ENCODE measurements around the gene SLC5A4.
"Not testable (repeated sequence)": the region's sequence is repeated elsewhere in the genome, so short reads cannot be mapped to it uniquely, and the experiment has no call there.

SLC5A4 gene

DNA sequence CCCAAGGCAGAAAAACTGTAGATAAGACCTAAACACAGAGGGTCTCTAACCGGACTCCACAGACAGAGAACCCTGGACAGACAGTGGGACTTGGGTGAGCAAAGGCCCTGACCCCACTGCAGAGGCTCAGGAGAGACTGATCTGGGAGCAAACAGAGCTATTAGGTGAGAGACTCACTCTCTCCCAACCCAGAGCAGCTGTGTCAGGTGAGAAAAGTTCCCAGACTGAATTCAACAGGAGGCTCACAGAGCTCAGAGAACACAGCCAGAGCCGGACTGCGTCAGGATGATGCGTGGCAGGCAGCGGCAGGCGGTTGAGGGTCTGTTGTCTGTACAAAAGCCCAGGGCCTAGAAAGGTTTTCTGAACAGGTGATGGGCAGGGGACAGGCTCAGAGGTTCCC lies 55.8 kb downstream of the SLC5A4 start:
- DNase-seq: no peak

GRCh38 chr22:32197553-32198226 lies 57.5 kb downstream of the SLC5A4 start:
- not testable (repeated sequence) for DNase-seq

DNA sequence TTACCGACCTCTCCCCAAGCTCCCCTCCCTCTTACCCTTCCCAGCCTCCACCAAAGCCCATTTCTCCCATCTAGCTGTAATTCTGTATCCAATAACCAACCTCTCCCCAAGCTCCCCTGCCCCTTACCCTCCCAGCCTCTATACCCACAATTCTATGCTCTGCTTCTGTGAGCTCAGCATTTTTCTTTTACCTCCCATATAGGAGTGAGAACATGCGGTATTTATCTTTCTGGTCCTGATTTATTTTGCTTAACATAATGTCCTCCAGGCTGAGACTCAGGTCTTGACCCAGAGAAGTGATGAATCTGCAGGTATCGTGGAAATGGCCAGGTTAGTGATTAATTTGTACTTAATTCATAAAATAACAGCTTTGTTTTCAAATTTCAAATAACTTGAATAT lies 59.2 kb downstream of the SLC5A4 start:
- not testable (repeated sequence) for DNase-seq

GRCh38 chr22:32193346-32193745 lies 61.8 kb downstream of the SLC5A4 start:
- not testable (repeated sequence) for DNase-seq

DNA sequence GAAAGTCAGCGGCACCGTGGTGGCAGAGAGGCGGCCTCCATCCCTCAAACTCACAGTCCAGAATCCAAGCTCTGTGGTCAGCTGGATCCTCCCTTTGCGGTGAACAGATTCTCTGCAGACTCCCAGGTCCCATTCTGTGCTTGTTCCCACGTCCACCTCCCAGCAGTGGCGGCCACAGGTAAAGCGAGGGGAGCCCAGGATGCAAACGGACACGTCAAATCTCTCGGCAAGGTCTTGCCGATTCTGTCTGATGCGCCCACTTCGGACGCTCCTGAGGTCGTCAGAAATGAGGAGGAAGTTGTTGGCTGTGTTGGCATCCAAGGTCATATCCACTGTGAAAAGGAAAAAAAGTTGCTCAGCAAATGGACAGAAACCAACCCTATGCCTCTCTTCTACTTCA lies 64.1 kb downstream of the SLC5A4 start:
- DNase-seq: not testable (repeated sequence)

DNA sequence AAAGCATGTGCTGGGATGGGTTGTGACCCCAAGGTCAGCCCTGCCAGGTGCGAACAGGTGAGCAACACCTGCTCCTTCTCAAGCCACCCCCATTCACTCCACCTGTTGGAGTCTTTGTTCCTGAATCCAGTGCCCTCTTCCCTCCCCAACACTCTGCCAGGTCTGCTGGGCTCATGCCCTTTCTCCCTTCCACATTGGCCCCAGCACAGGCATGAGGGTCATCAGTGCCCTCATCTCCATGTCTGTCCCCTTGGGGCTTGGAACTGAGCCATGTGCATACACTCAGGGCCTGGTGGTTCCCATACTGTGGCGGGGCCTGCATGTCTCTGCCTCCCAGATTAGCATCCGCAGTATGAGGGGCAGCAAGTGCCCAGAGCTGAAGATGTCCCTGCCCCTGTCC lies 69.3 kb downstream of the SLC5A4 start:
- DNase-seq: no peak

GRCh38 chr22:32183625-32184024 lies 71.5 kb downstream of the SLC5A4 start:
- no peak for DNase-seq

- no peak for DNase-seq
These were observed 74.1 kb downstream of the SLC5A4 start for GRCh38 chr22:32181043-32181442.

DNA sequence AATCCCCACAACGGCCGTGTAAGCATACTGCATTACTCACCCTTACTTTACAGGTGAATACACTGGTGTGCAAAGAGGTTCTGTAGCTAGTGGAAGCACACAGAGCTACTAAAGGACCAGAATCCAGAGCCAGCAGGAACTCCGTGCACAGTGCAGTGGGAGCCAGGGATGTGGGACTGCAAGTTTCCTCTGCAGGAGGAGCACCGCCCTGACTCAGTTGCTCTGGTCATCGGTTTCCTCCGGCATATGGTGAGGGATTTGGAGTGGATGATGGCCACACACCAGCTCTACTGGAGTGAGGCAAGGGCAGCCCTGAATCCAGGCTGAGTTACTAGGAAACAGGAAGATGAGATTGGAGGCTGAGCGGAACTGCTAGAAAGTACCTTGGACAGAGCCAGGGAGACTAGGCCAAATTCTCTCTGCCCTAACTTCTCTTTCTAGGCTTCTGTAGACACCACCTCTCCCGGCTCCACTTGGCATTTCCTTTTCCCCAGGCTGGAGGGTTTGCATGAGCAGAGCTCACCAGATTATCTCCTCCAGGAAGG lies 77.9 kb downstream of the SLC5A4 start:
- DNase-seq: no peak

- no peak for DNase-seq
These were observed 79.2 kb downstream of the SLC5A4 start for GRCh38 chr22:32175683-32176644.

- DNase-seq: no peak
These were observed 80.0 kb downstream of the SLC5A4 start for GRCh38 chr22:32175115-32175514.

Data from hippocampal formation (tissue), 2 donors.